ENCODE results near the gene PEX7. TPM values are rescaled to one million over a fixed set of nuclear protein-coding genes. Genes with fewer than 3 reads are reported as not detected.

Gene PEX7
- total and polyA plus RNA-seq, 2 of the 8 experiments (the other 6 are each of a cell fraction or from before 2014, with no cell fraction given): 6.4 to 11.0 TPM

GRCh38 chr6:136921936-136922684, 99.7 kb downstream of the PEX7 start, which contains the start of gene SLC35D3 (continued):
- TF ChIP-seq SUZ12 (IDR thresholded peaks at IDR 0.05; ENCODE audit: low read length) (peak; percentile 62), CEBPB (IDR thresholded peaks at IDR 0.05; ENCODE audit: low read depth, low read length) (no peak), RNF2 (IDR thresholded peaks at IDR 0.05; ENCODE audit: borderline replicate concordance, low read depth, low read length, missing control alignments, poor library complexity, severe bottlenecking) (no peak), SP4 (IDR thresholded peaks at IDR 0.05; ENCODE audit: low read length) (no peak), E2F6 (IDR thresholded peaks at IDR 0.05) (peak; percentile 72; the same call in 1 of the 2 replicates), SIRT6 (IDR thresholded peaks at IDR 0.05; ENCODE audit: low read length) (no peak), YY1 (IDR thresholded peaks at IDR 0.05; ENCODE audit: low read depth, low read length) (no peak), POLR2AphosphoS5 (IDR thresholded peaks at IDR 0.05; ENCODE audit: low read depth, low read length) (no peak), RBBP5 (IDR thresholded peaks at IDR 0.05; ENCODE audit: borderline replicate concordance, low read depth, low read length) (no peak; the same call in 1 of the 2 replicates), HDAC6 (IDR thresholded peaks at IDR 0.05; ENCODE audit: low read depth, low read length) (no peak)

All from H1 (cell line).